GM03348 (cell line): ENCODE measurements around the gene YWHAH.
A peak's percentile ranks its signal among the peaks of the same experiment; 100 is the strongest.
"Not testable (repeated sequence)": the region's sequence is repeated elsewhere in the genome, so short reads cannot be mapped to it uniquely, and the experiment has no call there.

ENCODE experiments used
- DNase-seq: peaks from one replicate; pipeline ENCODE4 v3.0.0; 2012; ENCODE audit warnings: low spot score

The YWHAH gene

GRCh38 chr22:31951194-31952093, 7.1 kb downstream of the YWHAH start:
- no peak for DNase-seq

- no peak for DNase-seq
Measured at GRCh38 chr22:31952094-31952401, 7.7 kb downstream of the YWHAH start.

GRCh38 chr22:31952472-31952871, 8.1 kb downstream of the YWHAH start:
- peak; percentile 78 for DNase-seq

GRCh38 chr22:31953261-31953660, 8.9 kb downstream of the YWHAH start:
- no peak for DNase-seq

- no peak for DNase-seq
Measured at GRCh38 chr22:31954535-31955523, 10.5 kb downstream of the YWHAH start.

- no peak for DNase-seq
Measured at GRCh38 chr22:31956360-31956759, 12.0 kb downstream of the YWHAH start.

- DNase-seq = no peak
Measured at GRCh38 chr22:31957970-31958594, 13.7 kb downstream of the YWHAH start.

- DNase-seq = no peak
Measured at GRCh38 chr22:31958625-31959239, 14.4 kb downstream of the YWHAH start.

GRCh38 chr22:31960767-31961166, 16.4 kb downstream of the YWHAH start:
- DNase-seq = no peak

- no peak for DNase-seq
Measured at GRCh38 chr22:31962387-31963125, 18.2 kb downstream of the YWHAH start.

GRCh38 chr22:31968022-31968421, 23.7 kb downstream of the YWHAH start:
- no peak for DNase-seq

- peak; percentile 78 for DNase-seq
Measured at GRCh38 chr22:31969789-31970489, 25.6 kb downstream of the YWHAH start.

- peak; percentile 96 for DNase-seq
Measured at GRCh38 chr22:31970490-31971444, 26.4 kb downstream of the YWHAH start.

GRCh38 chr22:31972180-31972579, 27.8 kb downstream of the YWHAH start:
- no peak for DNase-seq

GRCh38 chr22:31973739-31974138, 29.4 kb downstream of the YWHAH start:
- DNase-seq = no peak

GRCh38 chr22:31977141-31977841, 33.0 kb downstream of the YWHAH start:
- peak; percentile 86 for DNase-seq

GRCh38 chr22:31977939-31978338, 33.6 kb downstream of the YWHAH start:
- no peak for DNase-seq

- DNase-seq = no peak
Measured at GRCh38 chr22:31980628-31981027, 36.3 kb downstream of the YWHAH start.

GRCh38 chr22:31981976-31982375, 37.6 kb downstream of the YWHAH start:
- not testable (repeated sequence) for DNase-seq
